GM19328 (cell line): Measurements from ENCODE around the gene PIGS.

Source experiments
- ATAC-seq: cut with Tn5 transposase; IDR thresholded peaks from one replicate; pipeline ENCODE4 v1.9.1; 2021; ENCODE audit warnings: mild to moderate bottlenecking, moderate library complexity; ENCODE audit not compliant: unreplicated experiment

Gene PIGS

GRCh38 chr17:28511858-28512461 lies 59.4 kb downstream of the PIGS start:
- no peak for ATAC-seq

DNA sequence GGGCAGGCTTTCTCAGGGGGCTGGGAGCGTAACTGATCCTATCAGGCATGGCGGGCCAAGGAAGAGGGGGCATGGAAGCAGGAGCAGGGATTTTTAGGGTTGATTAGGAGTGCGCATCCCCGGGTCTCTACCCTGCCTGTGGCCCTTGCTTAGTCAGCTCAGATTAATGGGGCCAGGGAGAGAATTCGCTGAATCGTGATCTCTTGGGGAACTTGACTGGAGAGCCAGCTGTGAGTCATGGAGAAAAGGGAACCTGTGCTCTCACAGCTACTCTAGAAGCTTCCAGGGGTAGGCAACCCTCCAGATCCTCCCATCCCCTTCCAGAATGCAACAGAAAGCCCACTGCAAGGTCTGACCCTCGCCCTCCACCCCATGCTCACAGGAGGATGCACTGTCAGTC lies 61.5 kb downstream of the PIGS start:
- no peak for ATAC-seq

DNA sequence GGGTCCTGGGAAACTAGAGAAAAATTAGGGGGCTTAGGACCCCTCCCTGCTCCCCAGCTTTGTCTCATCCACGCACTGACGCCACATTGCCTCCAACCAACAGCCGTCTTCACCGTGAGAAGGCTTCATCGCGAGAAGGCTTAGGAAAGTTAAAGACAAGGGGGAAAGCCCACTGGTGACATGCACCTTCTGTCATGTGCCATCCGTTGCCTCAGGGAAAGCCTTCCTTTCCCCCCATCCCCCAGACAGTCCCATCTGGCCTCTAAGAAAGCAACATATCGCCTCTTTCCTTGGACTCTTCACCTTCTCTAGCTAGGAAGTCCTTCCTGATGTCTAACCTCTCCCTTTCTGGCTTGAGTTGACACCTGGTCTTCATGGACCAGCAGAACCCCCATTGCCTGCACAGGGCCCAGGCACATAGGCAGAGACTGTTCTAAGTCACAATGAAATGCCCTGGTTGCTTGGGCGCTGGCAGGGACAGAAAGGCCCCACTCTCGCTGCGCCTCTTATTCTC lies 63.1 kb downstream of the PIGS start:
- ATAC-seq, result no peak

DNA sequence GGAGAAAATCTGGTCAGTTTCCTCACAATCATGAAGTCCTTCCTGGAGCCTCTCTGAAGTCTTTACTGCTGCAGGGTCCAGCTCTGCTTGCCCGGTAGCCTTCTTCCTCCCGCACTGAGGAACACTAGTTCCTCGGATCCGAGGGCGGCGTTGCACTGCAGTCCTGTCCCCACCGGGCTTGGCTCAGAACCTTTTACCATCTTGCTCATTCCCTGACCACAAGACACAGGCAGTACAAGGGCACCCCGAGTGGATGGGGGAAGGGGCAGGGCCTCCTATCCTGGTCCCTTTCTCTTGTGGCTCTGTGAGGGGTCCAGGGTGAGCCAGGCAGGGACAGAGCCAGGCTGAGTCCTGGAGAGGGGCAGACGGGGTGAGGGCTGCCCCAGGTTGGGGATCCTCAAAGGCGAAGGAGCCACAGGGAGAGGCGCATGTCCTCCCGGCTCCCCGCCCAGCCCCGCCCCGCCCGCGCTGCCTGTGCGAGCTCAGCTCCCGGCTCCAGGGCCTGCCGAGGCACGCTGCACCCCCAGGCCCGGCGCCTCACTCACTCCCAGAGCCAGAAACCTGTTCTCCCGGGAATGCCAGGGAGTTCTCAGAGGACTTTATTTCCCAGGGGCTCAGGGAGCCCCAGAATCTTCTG lies 63.6 kb downstream of the PIGS start:
- ATAC-seq, result no peak

GRCh38 chr17:28506763-28507487 lies 64.4 kb downstream of the PIGS start:
- no peak for ATAC-seq

DNA sequence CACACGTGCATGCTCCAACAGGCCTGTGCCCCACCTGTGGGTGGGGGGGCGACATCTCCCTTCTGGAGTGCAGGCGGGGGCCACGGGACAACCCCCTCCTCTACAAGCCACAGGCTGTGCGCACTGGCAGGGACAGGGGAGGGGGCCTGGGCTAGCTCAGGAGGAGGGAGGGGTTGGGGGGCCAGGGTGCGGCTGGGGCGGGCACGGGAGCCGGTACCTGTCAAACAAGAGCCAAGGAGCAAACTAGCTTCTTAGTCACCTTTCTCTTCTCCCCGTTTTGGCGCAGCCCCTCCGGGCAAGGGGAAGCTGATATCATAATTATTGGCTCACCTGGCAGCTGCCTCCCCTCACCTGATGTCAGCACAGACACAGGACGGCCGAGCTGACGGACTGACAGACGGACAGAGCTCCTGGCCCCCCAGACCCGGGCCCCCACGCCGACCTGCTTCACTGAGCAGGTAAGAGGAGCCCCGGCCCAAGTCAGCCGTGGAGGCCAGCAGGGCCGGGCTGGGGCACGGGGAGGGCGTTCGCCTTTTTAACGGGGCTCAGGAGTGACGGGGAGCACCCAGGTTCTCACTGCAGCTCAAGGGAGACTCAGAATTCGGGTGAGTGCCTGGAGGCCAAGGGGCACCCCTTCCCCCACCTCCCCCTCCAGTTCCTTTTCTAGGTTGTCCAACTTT lies 65.2 kb downstream of the PIGS start, which contains the start of gene FOXN1:
FOXN1 (plus strand) TSS at position 363 of the 680 bp plus-strand sequence. CDS start 17,622 bp downstream, outside the sequence.
- no peak for ATAC-seq

DNA sequence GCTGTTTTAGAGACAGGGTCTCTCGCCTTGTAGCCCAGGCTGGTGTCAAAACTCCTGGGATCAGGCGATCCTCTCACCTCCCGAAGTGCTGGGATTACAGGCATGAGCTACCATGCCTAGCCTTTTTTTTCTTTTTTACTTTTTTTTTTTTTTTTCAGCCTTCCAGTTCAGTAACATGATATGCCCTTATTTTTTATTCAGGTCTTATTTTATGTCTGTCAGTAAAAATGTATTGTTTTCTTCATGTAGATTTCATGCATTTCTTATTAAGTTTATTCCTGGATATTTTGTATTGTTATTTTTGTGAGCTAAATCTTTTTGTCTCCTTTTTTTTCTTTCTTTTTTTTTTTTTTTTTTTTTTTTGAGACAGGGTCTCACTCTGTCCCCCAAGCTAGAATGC lies 67.9 kb downstream of the PIGS start:
- ATAC-seq, result no peak
